Chondrocyte (in vitro differentiated cells): ENCODE results near the gene SLK. TPM values are rescaled to one million over a fixed set of nuclear protein-coding genes. Genes with fewer than 3 reads are reported as not detected.

Source experiments
- DNase-seq: peaks from one replicate; pipeline ENCODE4 v3.0.0; 2021; ENCODE audit warnings: mixed read lengths, low spot score
- H3K27ac Mint-ChIP-seq: one replicate; pipeline ENCODE4 v1.8.0; 2021; ENCODE audit warnings: mild to moderate bottlenecking, moderate library complexity, mixed read lengths; ENCODE audit not compliant: unreplicated experiment
- H3K27me3 Mint-ChIP-seq: 2 replicates; pipeline ENCODE4 v1.8.0; 2021; ENCODE audit warnings: low read depth, mixed read lengths
- H3K36me3 Mint-ChIP-seq: 2 replicates; pipeline ENCODE4 v1.8.0; 2021; ENCODE audit warnings: low read depth, mixed read lengths
- H3K4me1 Mint-ChIP-seq: 2 replicates; pipeline ENCODE4 v1.8.0; 2021; ENCODE audit warnings: low read depth, mild to moderate bottlenecking, mixed read lengths
- H3K4me3 Mint-ChIP-seq: one replicate; pipeline ENCODE4 v1.8.0; 2021; ENCODE audit warnings: mild to moderate bottlenecking, moderate library complexity, mixed read lengths; ENCODE audit not compliant: unreplicated experiment
- H3K9me3 Mint-ChIP-seq: 2 replicates; pipeline ENCODE4 v1.8.0; 2021; ENCODE audit warnings: low read depth, mixed read lengths
- total RNA-seq: library from RNA; stranded (reverse); gene quantifications from 3 replicates; pipeline ENCODE4 v1.2.1, GENCODE V29; 2021
- TF ChIP-seq, protein P1 (sequence below): fragments of 200-600 bp; sonication (generic); IDR thresholded peaks from 2 replicates; pipeline ENCODE4 v1.5.0; 2021; ENCODE audit warnings: antibody characterized with exemption, mild to moderate bottlenecking, moderate library complexity

The SLK gene
- total RNA-seq, 1 donor from 2014 or later: 30.9 TPM

DNA sequence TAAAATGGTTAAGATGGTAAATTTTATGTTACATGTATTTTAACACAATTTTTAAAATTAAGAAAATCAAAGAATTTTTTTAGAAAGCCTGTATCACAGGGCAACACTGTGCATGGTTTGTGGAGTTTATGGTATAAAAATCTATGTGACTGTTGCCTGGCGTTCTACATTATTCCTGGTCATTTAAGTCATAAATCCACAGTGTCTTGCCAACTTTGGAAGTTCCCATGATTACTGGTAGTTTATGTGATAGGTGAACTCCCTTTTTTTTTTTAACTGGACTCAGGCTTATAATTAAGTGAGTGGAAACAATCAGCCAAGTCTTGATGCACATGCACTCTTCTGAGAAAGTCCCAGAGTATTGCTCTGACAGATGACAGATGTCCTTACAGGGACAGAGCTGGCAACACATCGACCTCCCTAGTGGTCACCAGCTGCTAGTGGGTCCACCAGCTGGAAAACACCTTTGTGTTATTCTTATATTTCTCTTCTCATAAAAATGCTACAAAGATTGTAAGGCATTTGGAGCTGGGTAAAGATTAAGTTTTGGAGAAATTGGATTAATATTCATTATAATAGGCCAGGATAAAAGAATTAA, 40.1 kb upstream of the SLK start:
- TF ChIP-seq, protein P1, sequence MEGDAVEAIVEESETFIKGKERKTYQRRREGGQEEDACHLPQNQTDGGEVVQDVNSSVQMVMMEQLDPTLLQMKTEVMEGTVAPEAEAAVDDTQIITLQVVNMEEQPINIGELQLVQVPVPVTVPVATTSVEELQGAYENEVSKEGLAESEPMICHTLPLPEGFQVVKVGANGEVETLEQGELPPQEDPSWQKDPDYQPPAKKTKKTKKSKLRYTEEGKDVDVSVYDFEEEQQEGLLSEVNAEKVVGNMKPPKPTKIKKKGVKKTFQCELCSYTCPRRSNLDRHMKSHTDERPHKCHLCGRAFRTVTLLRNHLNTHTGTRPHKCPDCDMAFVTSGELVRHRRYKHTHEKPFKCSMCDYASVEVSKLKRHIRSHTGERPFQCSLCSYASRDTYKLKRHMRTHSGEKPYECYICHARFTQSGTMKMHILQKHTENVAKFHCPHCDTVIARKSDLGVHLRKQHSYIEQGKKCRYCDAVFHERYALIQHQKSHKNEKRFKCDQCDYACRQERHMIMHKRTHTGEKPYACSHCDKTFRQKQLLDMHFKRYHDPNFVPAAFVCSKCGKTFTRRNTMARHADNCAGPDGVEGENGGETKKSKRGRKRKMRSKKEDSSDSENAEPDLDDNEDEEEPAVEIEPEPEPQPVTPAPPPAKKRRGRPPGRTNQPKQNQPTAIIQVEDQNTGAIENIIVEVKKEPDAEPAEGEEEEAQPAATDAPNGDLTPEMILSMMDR: no peak
- Mint-ChIP-seq H3K4me3 (no peak overlapping the region), H3K36me3 (no peaks in the 10 kb centered on the region), H3K27ac (no peak overlapping the region), H3K9me3 (no peaks in the 10 kb centered on the region), H3K27me3 (no peaks in the 10 kb centered on the region), H3K4me1 (peaks cover 7% of the 10 kb centered on the region)
- no peak for DNase-seq

DNA sequence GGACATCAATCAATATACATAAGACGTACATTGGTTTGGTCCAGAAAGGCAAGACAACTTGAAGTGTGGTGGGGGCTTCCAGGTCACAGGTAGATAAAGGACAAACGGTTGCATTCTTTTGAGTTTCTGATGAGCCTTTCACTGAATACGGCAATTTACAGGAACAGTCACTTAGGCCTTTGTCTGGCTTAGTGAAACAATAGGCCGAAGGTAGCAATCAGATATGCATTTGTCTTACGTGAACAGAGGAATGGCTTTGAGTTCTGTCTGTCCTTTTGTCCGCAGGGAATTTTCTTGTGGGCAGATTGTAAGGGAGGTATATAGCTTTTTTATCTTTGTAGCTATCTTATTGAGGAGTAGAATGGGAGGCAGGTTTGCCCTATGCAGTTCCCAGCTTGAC, 38.2 kb upstream of the SLK start:
- H3K4me1 Mint-ChIP-seq: peaks cover 7% of the 10 kb centered on the region
- H3K27me3 Mint-ChIP-seq: no peaks in the 10 kb centered on the region
- H3K4me3 Mint-ChIP-seq: no peak overlapping the region
- H3K36me3 Mint-ChIP-seq: no peaks in the 10 kb centered on the region
- no peaks in the 10 kb centered on the region for H3K9me3 Mint-ChIP-seq
- H3K27ac Mint-ChIP-seq: no peak overlapping the region
- no peak for DNase-seq
- TF ChIP-seq, protein P1: no peak

DNA sequence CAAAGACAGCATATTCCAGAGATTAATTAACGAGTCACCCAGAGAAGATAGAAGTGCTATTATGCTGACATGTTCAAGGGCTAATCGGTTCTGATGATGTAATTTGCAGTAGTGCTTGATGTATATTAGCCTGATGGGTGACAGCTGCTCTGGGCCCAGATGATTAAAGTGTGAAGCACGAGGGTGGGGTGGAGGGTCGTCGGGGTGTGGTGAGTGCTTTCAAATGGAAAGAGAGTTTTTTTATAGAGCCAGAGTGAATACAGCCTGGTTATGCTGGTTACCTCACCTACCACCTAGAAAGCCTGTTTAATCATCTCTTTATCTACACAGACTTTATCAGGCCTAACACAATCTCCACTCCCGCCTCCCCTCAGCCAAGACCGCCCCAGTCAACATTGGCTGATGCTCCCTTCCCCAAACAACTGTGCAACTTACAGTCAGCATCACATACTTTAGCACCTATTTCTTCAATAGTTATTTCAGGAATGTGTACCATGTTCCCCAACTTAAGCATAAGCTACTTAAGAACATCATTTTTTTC, 37.5 kb upstream of the SLK start:
- no peaks in the 10 kb centered on the region for H3K9me3 Mint-ChIP-seq
- no peak overlapping the region for H3K4me3 Mint-ChIP-seq
- no peaks in the 10 kb centered on the region for H3K27me3 Mint-ChIP-seq
- no peak for DNase-seq
- TF ChIP-seq, protein P1: no peak
- no peaks in the 10 kb centered on the region for H3K36me3 Mint-ChIP-seq
- no peak overlapping the region for H3K27ac Mint-ChIP-seq
- peaks cover 7% of the 10 kb centered on the region for H3K4me1 Mint-ChIP-seq

DNA sequence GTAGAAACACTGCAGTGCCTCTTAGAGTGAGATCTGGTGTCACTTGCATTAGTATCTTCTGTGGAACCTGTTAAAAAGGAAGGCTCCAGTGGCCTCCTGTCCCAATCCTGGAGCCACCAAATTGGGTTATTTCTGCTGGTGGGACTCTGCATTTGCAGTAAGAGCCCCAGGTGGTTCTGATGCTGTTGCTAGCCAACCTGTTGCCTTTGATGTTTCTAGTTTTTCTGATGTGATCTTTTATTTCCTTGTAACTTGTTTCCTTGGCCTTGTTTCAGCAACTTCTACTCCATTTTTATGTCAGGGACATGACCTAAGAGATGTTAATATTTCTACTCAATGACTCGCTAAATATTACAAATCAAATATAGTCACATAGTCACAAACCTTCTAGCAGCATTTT, 36.5 kb upstream of the SLK start:
- H3K36me3 Mint-ChIP-seq: no peaks in the 10 kb centered on the region
- DNase-seq: no peak
- peaks cover 7% of the 10 kb centered on the region for H3K4me1 Mint-ChIP-seq
- no peak overlapping the region for H3K4me3 Mint-ChIP-seq
- TF ChIP-seq, protein P1: no peak
- no peak overlapping the region for H3K27ac Mint-ChIP-seq
- no peaks in the 10 kb centered on the region for H3K9me3 Mint-ChIP-seq
- no peaks in the 10 kb centered on the region for H3K27me3 Mint-ChIP-seq

DNA sequence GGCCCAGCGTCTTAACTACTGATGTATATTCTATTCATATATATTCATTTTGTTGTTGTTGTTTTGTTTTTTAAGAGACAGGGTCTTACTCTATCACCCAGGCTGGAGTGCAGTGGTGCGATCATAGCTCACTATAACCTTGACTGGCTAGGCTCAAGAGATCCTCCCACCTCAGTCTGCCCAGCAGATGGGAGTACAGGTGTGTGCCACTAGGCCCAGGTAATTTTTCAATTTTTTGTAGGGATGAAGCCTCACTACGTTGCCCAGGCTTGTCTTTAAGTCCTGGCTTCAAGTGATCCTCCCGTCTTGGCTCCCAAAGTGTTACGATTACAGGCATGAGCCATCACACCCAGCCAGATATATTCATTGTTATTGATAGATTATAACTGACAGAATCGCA, 36.1 kb upstream of the SLK start:
- Mint-ChIP-seq H3K27me3 (no peaks in the 10 kb centered on the region), H3K27ac (no peak overlapping the region), H3K9me3 (no peaks in the 10 kb centered on the region), H3K4me1 (peaks cover 7% of the 10 kb centered on the region), H3K36me3 (no peaks in the 10 kb centered on the region), H3K4me3 (no peak overlapping the region)
- DNase-seq: no peak
- TF ChIP-seq, protein P1: no peak
